ENCODE data around the gene RNF115. TPM values are rescaled to one million over a fixed set of nuclear protein-coding genes. Genes with fewer than 3 reads are reported as not detected.

RNF115 gene
- total and polyA plus RNA-seq, 7 donors, result 3.0 to 41.8 (median 16.6) TPM

GRCh38 chr1:145806844-145807243 lies 17.1 kb downstream of the RNF115 start:
- H3K4me1 ChIP-seq, result peaks cover 0 to 46% (median 24%) of the 10 kb centered on the region in 4 donors
- no peak overlapping the region for H3K27ac ChIP-seq
- no peaks in the 10 kb centered on the region for H3K27me3 ChIP-seq
- no peak for TF ChIP-seq POLR2AphosphoS5 (IDR thresholded peaks at IDR 0.05)
- H3K9me3 ChIP-seq, result no peaks in the 10 kb centered on the region
- 94 to 97% methylated on average over 7 of the region's 7 CpGs for WGBS, 2 donors
- intact Hi-C loops (cut with DNase I), result no loop called here
- no peaks in the 10 kb centered on the region for H3K36me3 ChIP-seq
- no peak overlapping the region for H3K4me3 ChIP-seq
- DNase-seq, result no peak

- intact Hi-C loops (cut with DNase I), result no loop called here
- Histone ChIP-seq H3K9me3 (no peaks in the 10 kb centered on the region), H3K36me3 (no peaks in the 10 kb centered on the region), H3K27me3 (no peaks in the 10 kb centered on the region), H3K4me1 (peaks cover 0 to 47% (median 24%) of the 10 kb centered on the region in 4 donors), H3K4me3 (no peak overlapping the region), H3K27ac (no peak overlapping the region)
- TF ChIP-seq POLR2A (IDR thresholded peaks at IDR 0.05) (no peak), CTCF (IDR thresholded peaks at IDR 0.05) (no peak), POLR2AphosphoS5 (IDR thresholded peaks at IDR 0.05) (no peak), EP300 (IDR thresholded peaks at IDR 0.05) (no peak)
- no peak for DNase-seq
- WGBS, 2 donors, result 96 to 98% methylated on average over 4 of the region's 4 CpGs
Measured at GRCh38 chr1:145806408-145806807, 17.5 kb downstream of the RNF115 start.

GRCh38 chr1:145805057-145805456 lies 18.8 kb downstream of the RNF115 start:
- peaks cover 0 to 47% (median 27%) of the 10 kb centered on the region in 4 donors for H3K4me1 ChIP-seq
- intact Hi-C loops (cut with DNase I), result no loop called here
- H3K9me3 ChIP-seq, result no peaks in the 10 kb centered on the region
- H3K4me3 ChIP-seq, result no peak overlapping the region
- H3K27ac ChIP-seq, result no peak overlapping the region
- no peak for DNase-seq
- H3K27me3 ChIP-seq, result no peaks in the 10 kb centered on the region
- TF ChIP-seq CTCF (IDR thresholded peaks at IDR 0.05) (no peak), EP300 (IDR thresholded peaks at IDR 0.05) (no peak), POLR2A (IDR thresholded peaks at IDR 0.05) (no peak), POLR2AphosphoS5 (IDR thresholded peaks at IDR 0.05) (no peak)
- no peaks in the 10 kb centered on the region for H3K36me3 ChIP-seq
- 86 to 92% methylated on average over 1 of the region's 1 CpG for WGBS, 2 donors

- Histone ChIP-seq H3K4me1 (peaks cover 0 to 47% (median 27%) of the 10 kb centered on the region in 4 donors), H3K27ac (no peak overlapping the region), H3K4me3 (no peak overlapping the region), H3K36me3 (no peaks in the 10 kb centered on the region), H3K9me3 (no peaks in the 10 kb centered on the region), H3K27me3 (no peaks in the 10 kb centered on the region)
- no peak for DNase-seq
- TF ChIP-seq POLR2AphosphoS5 (IDR thresholded peaks at IDR 0.05) (no peak), EP300 (IDR thresholded peaks at IDR 0.05) (no peak), CTCF (IDR thresholded peaks at IDR 0.05) (no peak), POLR2A (IDR thresholded peaks at IDR 0.05) (no peak)
- WGBS, 2 donors, result 55 to 66% methylated on average over 3 of the region's 3 CpGs
- intact Hi-C loops (cut with DNase I), result no loop called here
Measured at GRCh38 chr1:145804235-145805045, 19.5 kb downstream of the RNF115 start.

GRCh38 chr1:145799806-145800205 lies 24.1 kb downstream of the RNF115 start:
- DNase-seq, result no peak
- TF ChIP-seq POLR2A (IDR thresholded peaks at IDR 0.05), result no peak
- no peak for TF ChIP-seq EP300 (IDR thresholded peaks at IDR 0.05)
- no peak for TF ChIP-seq POLR2AphosphoS5 (IDR thresholded peaks at IDR 0.05)
- TF ChIP-seq CTCF (IDR thresholded peaks at IDR 0.05), result no peak
- no peaks in the 10 kb centered on the region for H3K27me3 ChIP-seq
- peaks cover 0 to 31% (median 25%) of the 10 kb centered on the region in 4 donors for H3K4me1 ChIP-seq
- no peak overlapping the region for H3K4me3 ChIP-seq
- H3K9me3 ChIP-seq, result no peaks in the 10 kb centered on the region
- no peak overlapping the region for H3K27ac ChIP-seq
- intact Hi-C loops (cut with DNase I), result no loop called here
- 82 to 89% methylated on average over 2 of the region's 2 CpGs for WGBS, 2 donors
- H3K36me3 ChIP-seq, result no peaks in the 10 kb centered on the region
